ENCODE results near the gene DDX5.

- TF ChIP-seq CTCF (IDR thresholded peaks at IDR 0.05) (no peak), POLR2A (IDR thresholded peaks at IDR 0.05) (no peak)
Measured at GRCh38 chr17:64494121-64494520, 12.0 kb downstream of the DDX5 start.

Measured in heart left ventricle (tissue), 13 donors.